ENCODE data around the gene KATNAL2.

KATNAL2 gene

DNA sequence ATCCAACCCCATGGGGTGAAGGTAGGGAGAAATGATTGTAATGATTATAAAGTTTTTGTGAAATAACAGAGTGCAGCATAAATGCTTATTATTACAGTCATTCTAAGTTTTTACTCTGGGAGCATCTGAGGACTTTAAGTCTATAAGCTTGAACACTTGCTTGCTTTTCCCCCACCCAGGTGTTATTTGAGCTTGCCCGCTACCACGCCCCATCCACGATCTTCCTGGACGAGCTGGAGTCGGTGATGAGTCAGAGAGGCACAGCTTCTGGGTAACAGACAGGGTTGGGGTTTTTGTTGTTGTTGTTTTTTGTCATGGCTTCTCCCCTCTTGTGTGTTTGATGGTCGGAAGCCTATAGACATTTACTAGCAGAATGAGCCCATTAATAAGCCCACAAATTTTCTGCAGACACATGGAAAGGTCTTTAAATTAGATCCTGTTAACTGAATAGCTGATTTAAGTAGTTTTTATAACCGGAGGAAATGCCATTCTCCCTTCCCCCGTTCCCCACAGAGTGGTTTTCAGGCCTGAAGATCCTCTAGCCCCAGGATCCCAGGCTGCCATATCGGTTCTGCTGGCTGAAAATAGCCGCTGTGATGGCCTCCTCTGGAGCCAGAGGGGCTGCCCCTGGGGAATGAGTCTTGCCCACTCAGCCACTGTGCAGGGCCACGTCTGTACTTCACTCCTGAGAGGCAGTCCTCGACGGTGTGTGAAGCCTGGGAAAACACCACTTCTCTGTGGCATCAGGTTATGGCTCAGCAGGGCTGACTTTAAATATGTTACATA lies 157.9 kb downstream of the KATNAL2 start:
- TF ChIP-seq PATZ1 (CRISPR knock-in tag; IDR thresholded peaks at IDR 0.05; ENCODE audit: borderline replicate concordance) (no peak), ZNF8 (CRISPR knock-in tag; IDR thresholded peaks at IDR 0.05) (no peak), CREB5 (CRISPR knock-in tag; IDR thresholded peaks at IDR 0.05; ENCODE audit: low read depth) (no peak)
- peak; percentile 38 for ATAC-seq

DNA sequence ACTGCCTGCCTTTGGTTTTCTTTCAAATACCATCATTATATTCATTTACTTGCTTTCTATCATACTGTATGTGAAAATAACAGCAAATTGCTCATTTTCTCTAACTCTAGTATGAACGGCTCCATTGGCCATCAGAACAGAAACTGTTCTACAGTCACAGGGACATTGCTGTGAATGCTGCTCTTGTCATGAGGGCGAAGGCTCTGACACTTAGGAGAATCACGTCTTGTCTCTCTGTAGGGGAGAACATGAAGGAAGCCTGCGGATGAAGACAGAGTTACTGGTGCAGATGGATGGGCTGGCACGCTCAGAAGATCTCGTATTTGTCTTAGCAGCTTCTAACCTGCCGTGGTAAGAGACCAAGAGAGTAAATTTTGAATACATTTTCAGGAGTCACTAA lies 159.7 kb downstream of the KATNAL2 start:
- no peak for ATAC-seq
- TF ChIP-seq GLIS3 (CRISPR knock-in tag; IDR thresholded peaks at IDR 0.05), result no peak

DNA sequence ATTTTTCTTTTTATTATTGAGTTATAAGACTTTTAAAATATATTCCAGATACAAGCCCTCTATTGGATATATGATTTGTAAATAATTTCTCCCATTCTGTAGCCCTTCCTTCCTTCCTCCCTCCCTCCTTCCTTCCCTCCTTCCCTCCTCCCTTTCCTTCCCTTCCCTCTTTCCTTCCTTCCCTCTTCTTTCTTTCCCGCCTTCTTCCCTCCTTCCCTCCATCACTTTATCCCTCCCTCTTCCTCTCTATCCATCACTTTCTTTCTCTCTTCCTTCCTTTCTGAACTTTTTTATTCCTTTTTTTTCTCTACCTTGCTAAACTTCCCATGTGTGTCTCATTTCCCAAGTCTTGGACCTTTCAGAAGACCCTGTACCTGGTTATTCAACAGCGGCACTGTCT lies 163.5 kb downstream of the KATNAL2 start:
- no peak for TF ChIP-seq TCF4 (CRISPR knock-in tag; IDR thresholded peaks at IDR 0.05; ENCODE audit: borderline replicate concordance)
- no peak for TF ChIP-seq ZC3H10 (CRISPR knock-in tag; IDR thresholded peaks at IDR 0.05)
- no peak for TF ChIP-seq RARB (CRISPR knock-in tag; IDR thresholded peaks at IDR 0.05)
- no peak for TF ChIP-seq POU6F1 (CRISPR knock-in tag; IDR thresholded peaks at IDR 0.05; ENCODE audit: borderline replicate concordance, low read depth)
- no peak for TF ChIP-seq CSRNP3 (CRISPR knock-in tag; IDR thresholded peaks at IDR 0.05)
- TF ChIP-seq OSR1 (CRISPR knock-in tag; IDR thresholded peaks at IDR 0.05), result no peak
- TF ChIP-seq SNAI2 (CRISPR knock-in tag; IDR thresholded peaks at IDR 0.05), result no peak
- no peak for TF ChIP-seq GLIS3 (CRISPR knock-in tag; IDR thresholded peaks at IDR 0.05)
- TF ChIP-seq ESRRG (CRISPR knock-in tag; IDR thresholded peaks at IDR 0.05), result no peak
- TF ChIP-seq TOX (CRISPR knock-in tag; IDR thresholded peaks at IDR 0.05; ENCODE audit: borderline replicate concordance), result no peak
- no peak for TF ChIP-seq ARNTL (CRISPR knock-in tag; IDR thresholded peaks at IDR 0.05; ENCODE audit: borderline replicate concordance, low read depth)
- no peak for TF ChIP-seq ZNF70 (CRISPR knock-in tag; IDR thresholded peaks at IDR 0.05)
- no peak for TF ChIP-seq PATZ1 (CRISPR knock-in tag; IDR thresholded peaks at IDR 0.05; ENCODE audit: borderline replicate concordance)
- TF ChIP-seq BACH2 (CRISPR knock-in tag; IDR thresholded peaks at IDR 0.05; ENCODE audit: borderline replicate concordance), result no peak
- TF ChIP-seq PPARA (CRISPR knock-in tag; IDR thresholded peaks at IDR 0.05; ENCODE audit: borderline replicate concordance), result no peak
- TF ChIP-seq TSHZ2 (CRISPR knock-in tag; IDR thresholded peaks at IDR 0.05), result no peak
- no peak for TF ChIP-seq ZFP30 (CRISPR knock-in tag; IDR thresholded peaks at IDR 0.05)
- TF ChIP-seq ISL1 (CRISPR knock-in tag; IDR thresholded peaks at IDR 0.05), result no peak
- no peak for ATAC-seq
